Esophagus squamous epithelium (tissue), 5 donors: ENCODE results near the gene IL1RAPL2. TPM values are rescaled to one million over a fixed set of nuclear protein-coding genes. Genes with fewer than 3 reads are reported as not detected.

Source experiments
- DNase-seq: peaks from one replicate; lab custom pipeline; 2025; lab: John Stamatoyannopoulos, UW
- H3K27ac ChIP-seq, 4 donors: fragments of 200-600 bp; sonication (generic); one replicate each; pipeline ENCODE4 v1.5.1; 2016 to 2019; ENCODE audit warnings: mild to moderate bottlenecking in 1 of 4
- H3K27me3 ChIP-seq, 4 donors: fragments of 200-600 bp; sonication (generic); 1 replicate in 3 of 4; 2 replicates in 1 of 4; pipeline versions ENCODE4 v1.5.1 to v1.6.0; 2017 to 2021; ENCODE audit warnings: antibody characterized with exemption in 1 of 4
- H3K36me3 ChIP-seq, 3 donors: fragments of 200-600 bp; sonication (generic); one replicate each; pipeline ENCODE4 v1.5.1; 2016 to 2019
- H3K4me1 ChIP-seq, 3 donors: fragments of 200-600 bp; sonication (generic); one replicate each; pipeline ENCODE4 v1.5.1; 2017 to 2019
- H3K4me3 ChIP-seq, 4 donors: fragments of 200-600 bp; sonication (generic); 1 replicate in 3 of 4; 2 replicates in 1 of 4; pipeline ENCODE4 v1.5.1; 2016 to 2019; ENCODE audit warnings: mild to moderate bottlenecking in 2 of 4, moderate library complexity in 1 of 4
- H3K9me3 ChIP-seq, 3 donors: fragments of 200-600 bp; sonication (generic); one replicate each; pipeline ENCODE4 v1.5.1; 2016 to 2019
- POLR2A ChIP-seq, 4 donors: fragments of 450-650 bp; IDR thresholded peaks; one replicate each; pipeline ENCODE4 v1.6.1; 2017; ENCODE audit warnings: antibody characterized with exemption in 4 of 4, mild to moderate bottlenecking in 4 of 4, moderate library complexity in 3 of 4
- WGBS, 2 donors: methylation state at CpG; one replicate each; pipeline ENCODE4 v1.1.5; 2018; 5-methylcytosine and 5-hydroxymethylcytosine counted together
- intact Hi-C: fragments of 100-400 bp; cut with DNase I; formaldehyde crosslinking; loops from one replicate; pipeline ENCODE4 v1.15.0; 2022
- total RNA-seq, 4 donors: library from RNA; depleted of rRNA; stranded (reverse); fragments of >200 nt; gene quantifications; one replicate each; pipeline ENCODE4 v1.1.0, GENCODE V29; 2016
- TF ChIP-seq, protein P1 (sequence below), 6 experiments: fragments of 450-650 bp in 4 of 6; fragments of 200-600 bp in 2 of 6; sonication (generic) in 2 of 6; IDR thresholded peaks; one replicate each; pipeline ENCODE4 v1.5.1; 2016 to 2019; ENCODE audit warnings: antibody characterized with exemption in 6 of 6, mild to moderate bottlenecking in 4 of 6, moderate library complexity in 4 of 6
- donor health status: DM: yes; HTN: yes; CAD: no.

Gene IL1RAPL2
- total RNA-seq, 4 donors from 2014 or later = 0.09 TPM; not detected in 3

- Histone ChIP-seq H3K9me3 (no peaks in the 10 kb centered on the region), H3K4me3 (no peak overlapping the region), H3K4me1 (no peaks in the 10 kb centered on the region), H3K36me3 (no peaks in the 10 kb centered on the region), H3K27me3 (no peaks in the 10 kb centered on the region), H3K27ac (no peak overlapping the region)
- no peak for TF ChIP-seq POLR2A (IDR thresholded peaks at IDR 0.05)
- TF ChIP-seq, protein P1, sequence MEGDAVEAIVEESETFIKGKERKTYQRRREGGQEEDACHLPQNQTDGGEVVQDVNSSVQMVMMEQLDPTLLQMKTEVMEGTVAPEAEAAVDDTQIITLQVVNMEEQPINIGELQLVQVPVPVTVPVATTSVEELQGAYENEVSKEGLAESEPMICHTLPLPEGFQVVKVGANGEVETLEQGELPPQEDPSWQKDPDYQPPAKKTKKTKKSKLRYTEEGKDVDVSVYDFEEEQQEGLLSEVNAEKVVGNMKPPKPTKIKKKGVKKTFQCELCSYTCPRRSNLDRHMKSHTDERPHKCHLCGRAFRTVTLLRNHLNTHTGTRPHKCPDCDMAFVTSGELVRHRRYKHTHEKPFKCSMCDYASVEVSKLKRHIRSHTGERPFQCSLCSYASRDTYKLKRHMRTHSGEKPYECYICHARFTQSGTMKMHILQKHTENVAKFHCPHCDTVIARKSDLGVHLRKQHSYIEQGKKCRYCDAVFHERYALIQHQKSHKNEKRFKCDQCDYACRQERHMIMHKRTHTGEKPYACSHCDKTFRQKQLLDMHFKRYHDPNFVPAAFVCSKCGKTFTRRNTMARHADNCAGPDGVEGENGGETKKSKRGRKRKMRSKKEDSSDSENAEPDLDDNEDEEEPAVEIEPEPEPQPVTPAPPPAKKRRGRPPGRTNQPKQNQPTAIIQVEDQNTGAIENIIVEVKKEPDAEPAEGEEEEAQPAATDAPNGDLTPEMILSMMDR (IDR thresholded peaks at IDR 0.05) = no peak
- intact Hi-C loops = no loop called here
- WGBS, 2 donors = 65 to 75% methylated on average over 2 to 3 of the region's 3 CpGs
- DNase-seq = no peak
These were observed 984.2 kb downstream of the IL1RAPL2 start for GRCh38 chrX:105550043-105550663.

GRCh38 chrX:105552395-105552794 is 986.4 kb downstream of the IL1RAPL2 start:
- no peaks in the 10 kb centered on the region for H3K9me3 ChIP-seq
- intact Hi-C loops = no loop called here

GRCh38 chrX:105553118-105553517 is 987.1 kb downstream of the IL1RAPL2 start:
- Histone ChIP-seq H3K27me3 (no peaks in the 10 kb centered on the region), H3K27ac (no peak overlapping the region), H3K4me1 (no peaks in the 10 kb centered on the region), H3K36me3 (no peaks in the 10 kb centered on the region), H3K4me3 (no peak overlapping the region), H3K9me3 (no peaks in the 10 kb centered on the region)
- intact Hi-C loops = no loop called here
- no peak for DNase-seq
- no peak for TF ChIP-seq POLR2A (IDR thresholded peaks at IDR 0.05)
- TF ChIP-seq, protein P1 (IDR thresholded peaks at IDR 0.05) = no peak
- WGBS, 2 donors = 39% methylated on average over 1 of the region's 1 CpG; no CpG with 5 or more reads in 1 of the 2 donors

More at GRCh38 chrX:105552395-105552794, 986.4 kb downstream of the IL1RAPL2 start:
- Histone ChIP-seq H3K4me3 (no peak overlapping the region), H3K4me1 (no peaks in the 10 kb centered on the region), H3K36me3 (no peaks in the 10 kb centered on the region), H3K27me3 (no peaks in the 10 kb centered on the region), H3K27ac (no peak overlapping the region)
- TF ChIP-seq, protein P1 (IDR thresholded peaks at IDR 0.05) = no peak
- TF ChIP-seq POLR2A (IDR thresholded peaks at IDR 0.05) = no peak
- WGBS, 2 donors = 41 to 66% methylated on average over 5 of the region's 5 CpGs
- DNase-seq = no peak

DNA sequence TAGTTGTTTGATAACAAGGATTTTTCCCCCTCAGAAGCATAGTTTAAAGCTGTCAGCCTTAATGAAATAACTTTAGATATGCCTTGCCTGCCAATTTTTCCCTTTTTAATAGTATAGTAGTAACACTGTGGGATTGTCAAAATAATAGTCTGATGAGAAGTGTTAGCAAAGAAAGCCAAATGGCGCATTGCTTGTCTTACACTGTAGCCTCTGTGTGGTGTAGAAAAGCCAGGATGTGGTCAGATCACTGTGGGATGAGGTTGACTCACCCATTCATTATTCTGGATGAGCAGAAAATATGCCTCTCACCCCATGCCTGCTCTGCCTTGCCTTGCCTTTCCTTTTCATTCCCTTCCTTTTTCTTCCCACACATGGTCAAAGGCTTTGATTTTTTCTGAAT is 998.5 kb downstream of the IL1RAPL2 start:
- TF ChIP-seq, protein P1 (IDR thresholded peaks at IDR 0.05) = no peak
- no peak for TF ChIP-seq POLR2A (IDR thresholded peaks at IDR 0.05)
- Histone ChIP-seq H3K4me3 (no peak overlapping the region), H3K27me3 (no peaks in the 10 kb centered on the region), H3K27ac (no peak overlapping the region), H3K9me3 (no peaks in the 10 kb centered on the region), H3K4me1 (no peaks in the 10 kb centered on the region), H3K36me3 (no peaks in the 10 kb centered on the region)
- WGBS, 2 donors = 29 to 57% methylated on average over 1 of the region's 1 CpG
- no peak for DNase-seq
- intact Hi-C loops = no loop called here

DNA sequence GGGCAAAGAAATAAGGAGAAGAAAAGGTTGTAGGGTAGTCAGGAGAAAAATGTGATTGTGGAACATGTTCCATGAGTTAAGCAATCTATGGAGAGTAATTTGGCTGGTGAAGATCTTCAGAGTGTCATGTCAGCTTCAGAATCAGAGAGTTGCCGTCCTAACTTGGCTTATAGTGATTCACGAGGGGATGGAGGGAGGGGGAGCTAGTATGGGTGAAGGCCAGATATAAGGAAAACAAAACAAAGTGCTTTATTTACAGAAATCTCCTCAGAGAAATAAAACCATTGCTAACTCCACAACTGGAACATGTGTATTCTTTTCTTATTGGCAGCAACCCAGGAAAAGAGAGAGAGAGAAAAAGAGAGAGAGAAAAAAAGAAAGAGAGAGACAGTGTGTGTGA is 999.9 kb downstream of the IL1RAPL2 start:
- intact Hi-C loops = no loop called here
- no peaks in the 10 kb centered on the region for H3K4me1 ChIP-seq
- no peak for DNase-seq

More for the DNA sequence above, 999.9 kb downstream of the IL1RAPL2 start:
- Histone ChIP-seq H3K27ac (no peak overlapping the region), H3K36me3 (no peaks in the 10 kb centered on the region), H3K9me3 (no peaks in the 10 kb centered on the region), H3K4me3 (no peak overlapping the region), H3K27me3 (no peaks in the 10 kb centered on the region)
- TF ChIP-seq, protein P1 (IDR thresholded peaks at IDR 0.05) = no peak
- TF ChIP-seq POLR2A (IDR thresholded peaks at IDR 0.05) = no peak
- WGBS, 2 donors = 21 to 52% methylated on average over 2 of the region's 2 CpGs
